GM23338 (cell line): ENCODE measurements around the gene SAFB. TPM values are rescaled to one million over a fixed set of nuclear protein-coding genes. Genes with fewer than 3 reads are reported as not detected.

Experiments
- ATAC-seq: fragments of 200-7000 bp; cut with Tn5 transposase; 3 replicates; pipeline ENCODE4 v1.9.1; 2020
- DNase-seq: peaks from one replicate; pipeline ENCODE4 v3.0.0-alpha.2; 2015; ENCODE audit warnings: low spot score
- H2AFZ ChIP-seq: fragments of 200-600 bp; sonication (generic); 2 replicates; pipeline ENCODE4 v1.8.0; 2016; ENCODE audit warnings: antibody characterized with exemption, mild to moderate bottlenecking, moderate library complexity
- H3F3A ChIP-seq: fragments of 200-600 bp; sonication (generic); replicated peaks from 2 replicates; pipeline ENCODE4 v1.8.0; 2017; ENCODE audit warnings: antibody characterized with exemption, mixed run types, low read depth
- H3K27ac ChIP-seq: fragments of 200-600 bp; sonication (generic); 2 replicates; pipeline ENCODE4 v1.6.1; 2016; ENCODE audit warnings: low read depth
- H3K27me3 ChIP-seq: fragments of 200-600 bp; sonication (generic); 2 replicates; pipeline ENCODE4 v1.8.0; 2016; ENCODE audit warnings: mild to moderate bottlenecking, mixed run types, moderate library complexity; ENCODE audit not compliant: insufficient read depth
- H3K36me3 ChIP-seq: fragments of 200-600 bp; sonication (generic); 2 replicates; pipeline ENCODE4 v1.8.0; 2016; ENCODE audit warnings: mild to moderate bottlenecking; ENCODE audit not compliant: insufficient read depth
- H3K4me1 ChIP-seq: fragments of 200-600 bp; sonication (generic); 2 replicates; pipeline ENCODE4 v1.8.0; 2016; ENCODE audit warnings: mild to moderate bottlenecking, moderate library complexity; ENCODE audit not compliant: insufficient read depth
- H3K4me2 ChIP-seq: fragments of 200-600 bp; sonication (generic); 2 replicates; pipeline ENCODE4 v1.7.1; 2017; ENCODE audit warnings: mixed run types
- H3K4me3 ChIP-seq: fragments of 200-600 bp; sonication (generic); 2 replicates; pipeline ENCODE4 v1.6.1; 2016; ENCODE audit warnings: mixed run types
- H3K79me2 ChIP-seq: fragments of 200-600 bp; sonication (generic); replicated peaks from 2 replicates; pipeline ENCODE4 v1.8.0; 2017; ENCODE audit warnings: mild to moderate bottlenecking; ENCODE audit not compliant: insufficient read depth
- H3K9me2 ChIP-seq: fragments of 200-600 bp; sonication (generic); 2 replicates; pipeline ENCODE4 v1.8.0; 2017; ENCODE audit not compliant: insufficient read depth
- H4K20me1 ChIP-seq: fragments of 200-600 bp; sonication (generic); replicated peaks from 2 replicates; pipeline ENCODE4 v1.8.0; 2017; ENCODE audit warnings: mild to moderate bottlenecking; ENCODE audit not compliant: insufficient read depth
- H3K27ac Mint-ChIP-seq: 2 replicates; pipeline ENCODE4 v1.8.0; 2020; ENCODE audit warnings: inconsistent platforms, mild to moderate bottlenecking, moderate library complexity, mixed read lengths
- H3K27me3 Mint-ChIP-seq: 3 replicates; pipeline ENCODE4 v1.8.0; 2022; ENCODE audit warnings: low read depth, mild to moderate bottlenecking, moderate library complexity, mixed read lengths, inconsistent platforms; ENCODE audit not compliant: insufficient read depth, poor library complexity
- H3K36me3 Mint-ChIP-seq: 3 replicates; pipeline ENCODE4 v1.8.0; 2021; ENCODE audit warnings: low read depth, mild to moderate bottlenecking, inconsistent platforms, moderate library complexity, mixed read lengths
- H3K4me1 Mint-ChIP-seq: 3 replicates; pipeline ENCODE4 v1.8.0; 2020; ENCODE audit warnings: mild to moderate bottlenecking, inconsistent platforms, mixed read lengths
- H3K4me3 Mint-ChIP-seq: 3 replicates; pipeline ENCODE4 v1.8.0; 2021; ENCODE audit warnings: moderate library complexity, mild to moderate bottlenecking, inconsistent platforms, mixed read lengths
- H3K9me3 Mint-ChIP-seq: 3 replicates; pipeline ENCODE4 v1.8.0; 2020; ENCODE audit warnings: moderate library complexity, mild to moderate bottlenecking, inconsistent platforms, mixed read lengths
- CREB1 ChIP-seq: fragments of 250-450 bp; sonication (Bioruptor Pico); IDR thresholded peaks from 2 replicates; pipeline ENCODE4 v1.5.0; 2020; ENCODE audit warnings: low read depth, mild to moderate bottlenecking, moderate library complexity
- CTCF ChIP-seq, 2 experiments: fragments of 200-600 bp in 1 of 2; sonication (generic) in 1 of 2; conservative IDR thresholded peaks; 2 replicates each; pipeline versions ENCODE4 v1.5.1 to v1.6.1; 2016 to 2017; ENCODE audit warnings: antibody characterized with exemption in 2 of 2, low read depth in 2 of 2, mild to moderate bottlenecking in 2 of 2, moderate library complexity in 1 of 2
- ETS1 ChIP-seq: IDR thresholded peaks from 2 replicates; pipeline ENCODE4 v1.6.1; 2016; ENCODE audit warnings: antibody characterized with exemption
- JUNB ChIP-seq: IDR thresholded peaks from one replicate; pipeline ENCODE4 v1.6.1; 2016; ENCODE audit warnings: antibody characterized with exemption; ENCODE audit not compliant: unreplicated experiment
- NANOG ChIP-seq: IDR thresholded peaks from 2 replicates; pipeline ENCODE4 v1.6.1; 2016; ENCODE audit warnings: antibody characterized with exemption, borderline replicate concordance
- POLR2AphosphoS5 ChIP-seq: IDR thresholded peaks from 2 replicates; pipeline ENCODE4 v1.6.1; 2016; ENCODE audit warnings: antibody characterized with exemption, low read depth
- REST ChIP-seq: IDR thresholded peaks from one replicate; pipeline ENCODE4 v1.6.1; 2018; ENCODE audit warnings: antibody characterized with exemption; ENCODE audit not compliant: unreplicated experiment
- ZNF114 ChIP-seq: fragments of 250-450 bp; sonication (Bioruptor Pico); IDR thresholded peaks from 2 replicates; pipeline ENCODE4 v1.5.0; 2020; ENCODE audit warnings: mild to moderate bottlenecking, moderate library complexity
- ZNF462 ChIP-seq: fragments of 250-450 bp; sonication (Bioruptor Pico); IDR thresholded peaks from 2 replicates; pipeline ENCODE4 v1.5.0; 2020; ENCODE audit warnings: mild to moderate bottlenecking, moderate library complexity
- polyA plus RNA-seq: library from polyadenylated mRNA; unstranded; fragments of >200 nt; fragmentation: Nextera tagmentation; extraction: Ambion mirVana; gene quantifications from 2 replicates; pipeline ENCODE4 v1.2.1, GENCODE V29; 2016
- total RNA-seq: library from RNA; depleted of rRNA; stranded (reverse); fragments of >200 nt; shearing (Covaris generic); gene quantifications from 2 replicates; pipeline ENCODE4 v1.2.3, GENCODE V29; 2014

Gene SAFB
- total and polyA plus RNA-seq, 2 experiments from 2014 or later = 85.2 to 109 TPM

- Histone ChIP-seq H3F3A (peaks cover 22% of the 10 kb centered on the region; the same call in 1 of the 2 replicates), H2AFZ (no peak overlapping the region), H4K20me1 (peaks cover 91% of the 10 kb centered on the region), H3K9me2 (no peaks in the 10 kb centered on the region), H3K27ac (no peak overlapping the region), H3K4me1 (peaks cover 14% of the 10 kb centered on the region; the same call in 1 of the 2 replicates), H3K36me3 (peaks cover 30% of the 10 kb centered on the region), H3K4me2 (no peak overlapping the region), H3K79me2 (peaks cover 100% of the 10 kb centered on the region), H3K27me3 (no peaks in the 10 kb centered on the region), H3K4me3 (no peak overlapping the region)
- Mint-ChIP-seq H3K27me3 (no peaks in the 10 kb centered on the region), H3K9me3 (no peaks in the 10 kb centered on the region), H3K27ac (no peak overlapping the region), H3K36me3 (peaks cover 69% of the 10 kb centered on the region), H3K4me1 (peaks cover 28% of the 10 kb centered on the region), H3K4me3 (no peak overlapping the region)
- DNase-seq = no peak
- ATAC-seq = no peak
- TF ChIP-seq POLR2AphosphoS5 = no peak
- TF ChIP-seq REST = no peak
- no peak for TF ChIP-seq NANOG
- TF ChIP-seq CREB1 = no peak
- no peak for TF ChIP-seq ZNF462 (CRISPR knock-in tag)
- TF ChIP-seq ZNF114 (CRISPR knock-in tag) = no peak
- TF ChIP-seq JUNB = no peak
- TF ChIP-seq CTCF (conservative IDR thresholded peaks at IDR 0.05; ENCODE audit: low read depth in 2 of 2) = no peak
- TF ChIP-seq ETS1 = no peak
Measured at GRCh38 chr19:5628461-5628860, 5.6 kb downstream of the SAFB start.
